ENCODE data around the gene MGRN1. TPM values are rescaled to one million over a fixed set of nuclear protein-coding genes. Genes with fewer than 3 reads are reported as not detected.

Gene MGRN1
- total RNA-seq, result 22.8 and 25.9 TPM in 2 replicates

GRCh38 chr16:4624015-4624826, at the start of gene MGRN1:
Gene MGRN1 (plus strand): TSS chr16:4624826. CDS start chr16:4624961, 135 bp downstream.

DNA sequence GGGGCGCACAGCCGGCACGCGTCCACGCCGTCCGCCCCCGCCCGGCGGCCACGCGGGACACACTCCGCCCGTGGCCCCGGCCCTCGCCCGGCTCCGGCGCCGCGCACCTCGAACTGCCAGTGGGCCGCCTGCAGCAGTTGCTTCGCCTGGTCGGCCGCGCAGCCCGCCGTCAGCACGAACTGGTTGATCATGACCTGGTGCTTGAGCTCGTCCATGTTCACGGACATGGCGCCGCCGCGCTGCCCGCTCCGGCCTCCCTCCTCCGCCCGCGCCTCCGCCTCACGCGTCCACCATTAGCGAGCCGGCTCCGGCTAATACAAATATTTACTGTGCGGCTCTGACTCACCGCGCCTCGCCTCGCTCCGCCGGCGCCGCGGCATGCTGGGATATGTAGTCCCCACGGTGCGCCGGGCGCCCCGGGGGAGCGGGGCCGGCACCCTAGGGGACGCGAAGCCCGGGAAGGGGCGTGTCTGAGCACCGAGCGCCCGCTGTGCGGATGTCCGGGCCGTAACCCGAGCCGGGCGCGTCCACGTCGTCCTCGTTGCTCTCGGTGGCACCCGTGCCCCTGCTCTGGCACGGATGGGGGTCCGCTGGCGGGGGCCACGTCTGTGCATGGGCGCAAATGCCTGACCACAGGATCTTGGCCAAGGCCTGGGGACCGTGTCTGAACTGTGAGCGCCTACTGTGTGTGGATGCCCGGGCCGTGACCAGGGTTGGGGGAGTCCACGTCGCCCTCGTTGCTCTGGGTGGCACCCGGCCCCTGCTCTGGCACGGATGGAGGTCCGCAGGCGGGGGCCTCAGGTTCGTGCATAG, 9.8 kb upstream of the MGRN1 start, which contains the start of gene UBALD1:
UBALD1 (minus strand) TSS at position 318 of the 813 bp plus-strand sequence; CDS start at position 227, 91 bp downstream.

DNA sequence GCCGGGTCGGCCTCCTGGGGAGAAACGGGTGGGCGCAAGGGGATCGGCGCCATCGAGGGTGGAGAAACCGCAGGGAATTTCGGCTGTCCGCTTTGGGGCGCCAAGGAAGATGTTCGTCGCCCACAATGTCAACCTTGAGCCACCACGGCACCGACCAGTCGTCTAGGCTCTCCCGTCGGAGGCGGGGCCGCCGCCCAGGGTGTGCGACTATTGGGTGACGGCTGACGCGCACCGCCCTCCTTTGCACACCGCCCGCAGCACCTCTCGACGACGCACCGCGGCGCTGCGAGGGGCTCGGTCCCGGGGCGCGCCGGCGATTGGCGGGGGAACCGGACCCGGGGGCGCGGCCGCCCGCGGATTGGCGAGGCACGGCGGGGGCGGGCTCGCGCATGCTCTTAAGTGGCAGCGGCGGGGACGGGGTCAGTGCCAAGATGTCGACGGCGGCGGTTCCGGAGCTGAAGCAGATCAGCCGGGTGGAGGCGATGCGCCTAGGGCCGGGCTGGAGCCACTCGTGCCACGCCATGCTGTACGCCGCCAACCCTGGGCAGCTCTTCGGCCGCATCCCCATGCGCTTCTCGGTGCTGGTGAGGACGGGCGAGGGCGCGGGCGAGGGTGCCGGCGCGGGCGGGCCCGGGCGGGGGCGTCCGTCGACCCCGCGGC, 68.8 kb downstream of the MGRN1 start, which contains the start of gene NUDT16L1:
NUDT16L1 (plus strand) TSS at position 267 of the 660 bp plus-strand sequence; CDS start at position 432, 165 bp downstream.

GRCh38 chr16:4734063-4734729, 109.6 kb downstream of the MGRN1 start, which contains the start of the genes ANKS3 and DNAAF8:
Gene ANKS3 (minus strand): TSS chr16:4734271. CDS start chr16:4730149, 4,122 bp downstream.
Gene DNAAF8 (plus strand): TSS chr16:4734537. CDS start chr16:4736515, 1,978 bp downstream.

Other genes starting within 250 kb of the MGRN1 start
- 7.9 and 12.7 TPM in 2 replicates for gene CORO7, start 208.2 kb upstream of the MGRN1 start, total RNA-seq
- 43.4 and 78.6 TPM in 2 replicates for gene DNAJA3, start 199.0 kb upstream of the MGRN1 start, total RNA-seq
- gene NMRAL1, start 150.2 kb upstream of the MGRN1 start, total RNA-seq, result 74.1 and 76.7 TPM in 2 replicates
- gene HMOX2, start 148.4 kb upstream of the MGRN1 start, total RNA-seq, result 37.8 and 87.6 TPM in 2 replicates
- 8.6 and 9.0 TPM in 2 replicates for gene CDIP1, start 86.1 kb upstream of the MGRN1 start, total RNA-seq
- gene C16orf96, start 68.5 kb upstream of the MGRN1 start, total RNA-seq, result under 0.01 TPM in 2 replicates
- 3.5 and 5.9 TPM in 2 replicates for gene UBALD1, start 9.9 kb upstream of the MGRN1 start, total RNA-seq
- gene NUDT16L1, start 68.7 kb downstream of the MGRN1 start, total RNA-seq, result 18.0 and 33.2 TPM in 2 replicates
- 33.7 and 45.4 TPM in 2 replicates for gene ANKS3, start 109.4 kb downstream of the MGRN1 start, total RNA-seq
- 2.5 and 2.8 TPM in 2 replicates for gene DNAAF8, start 109.7 kb downstream of the MGRN1 start, total RNA-seq
- 7.0 and 7.1 TPM in 2 replicates for gene ZNF500, start 142.3 kb downstream of the MGRN1 start, total RNA-seq
- not detected in 2 replicates for gene SEPTIN12, start 163.5 kb downstream of the MGRN1 start, total RNA-seq
- not detected in 2 replicates for gene SMIM22, start 170.5 kb downstream of the MGRN1 start, total RNA-seq
- gene ROGDI, start 177.8 kb downstream of the MGRN1 start, total RNA-seq, result 16.6 and 21.1 TPM in 2 replicates
- 43.4 and 62.9 TPM in 2 replicates for gene GLYR1, start 222.5 kb downstream of the MGRN1 start, total RNA-seq
- 20.9 and 21.7 TPM in 2 replicates for gene UBN1, start 222.7 kb downstream of the MGRN1 start, total RNA-seq